Stimulated activated CD4-positive, alpha-beta T cell treated with anti-CD3 and anti-CD28 coated beads, Interleukin-2, amount 100 ng/mL, for 48 hours (primary cell): ENCODE data around the gene RPL7A.

ENCODE experiments used
- DNase-seq, 2 donors: peaks; one replicate each; pipeline ENCODE4 v3.0.0-alpha.2; 2020

Gene RPL7A

DNA sequence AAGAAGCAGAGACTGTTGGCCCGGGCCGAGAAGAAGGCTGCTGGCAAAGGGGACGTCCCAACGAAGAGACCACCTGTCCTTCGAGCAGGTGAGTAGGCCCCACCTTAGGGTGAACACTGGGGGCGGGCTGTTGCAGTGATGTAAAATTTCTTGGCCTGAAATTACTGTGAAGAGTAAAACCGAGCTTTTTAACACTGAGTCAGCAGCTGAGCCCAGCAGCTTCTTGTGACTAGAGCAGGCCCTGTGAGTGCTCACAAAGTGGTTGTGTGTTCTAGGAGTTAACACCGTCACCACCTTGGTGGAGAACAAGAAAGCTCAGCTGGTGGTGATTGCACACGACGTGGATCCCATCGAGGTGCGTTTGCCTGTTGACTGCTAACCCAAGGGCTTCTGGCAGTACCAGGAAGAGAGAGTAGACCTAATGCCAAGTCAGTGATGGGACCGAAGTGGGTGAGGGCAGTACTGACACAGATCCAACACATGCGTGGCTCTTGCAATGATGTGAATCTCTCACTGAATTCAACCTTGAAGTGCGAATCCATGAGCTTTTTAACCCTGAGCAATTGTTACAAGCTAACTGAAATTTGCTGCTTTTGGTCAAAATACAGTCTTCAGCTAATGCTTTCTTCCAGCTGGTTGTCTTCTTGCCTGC, 2.1 kb downstream of the RPL7A start:
- no peak for DNase-seq

DNA sequence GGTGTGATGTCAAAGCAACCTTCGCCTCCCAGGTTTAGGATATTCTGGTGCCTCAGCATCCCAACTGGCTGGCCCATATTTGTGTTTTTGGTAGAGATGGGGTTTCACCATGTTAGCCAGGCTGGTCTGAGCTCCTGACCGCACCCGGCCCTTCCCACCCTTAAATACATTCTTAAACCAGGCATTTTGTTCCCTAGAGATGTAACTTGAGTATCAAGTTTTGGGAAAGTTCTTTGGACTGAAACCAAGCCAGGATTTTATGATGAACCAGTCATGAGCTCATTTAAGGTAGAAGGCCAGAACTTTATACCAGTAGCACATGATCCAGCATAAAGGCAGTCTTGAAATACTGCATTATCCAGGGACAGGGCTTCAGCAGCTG, 3.5 kb downstream of the RPL7A start:
- DNase-seq, result no peak

DNA sequence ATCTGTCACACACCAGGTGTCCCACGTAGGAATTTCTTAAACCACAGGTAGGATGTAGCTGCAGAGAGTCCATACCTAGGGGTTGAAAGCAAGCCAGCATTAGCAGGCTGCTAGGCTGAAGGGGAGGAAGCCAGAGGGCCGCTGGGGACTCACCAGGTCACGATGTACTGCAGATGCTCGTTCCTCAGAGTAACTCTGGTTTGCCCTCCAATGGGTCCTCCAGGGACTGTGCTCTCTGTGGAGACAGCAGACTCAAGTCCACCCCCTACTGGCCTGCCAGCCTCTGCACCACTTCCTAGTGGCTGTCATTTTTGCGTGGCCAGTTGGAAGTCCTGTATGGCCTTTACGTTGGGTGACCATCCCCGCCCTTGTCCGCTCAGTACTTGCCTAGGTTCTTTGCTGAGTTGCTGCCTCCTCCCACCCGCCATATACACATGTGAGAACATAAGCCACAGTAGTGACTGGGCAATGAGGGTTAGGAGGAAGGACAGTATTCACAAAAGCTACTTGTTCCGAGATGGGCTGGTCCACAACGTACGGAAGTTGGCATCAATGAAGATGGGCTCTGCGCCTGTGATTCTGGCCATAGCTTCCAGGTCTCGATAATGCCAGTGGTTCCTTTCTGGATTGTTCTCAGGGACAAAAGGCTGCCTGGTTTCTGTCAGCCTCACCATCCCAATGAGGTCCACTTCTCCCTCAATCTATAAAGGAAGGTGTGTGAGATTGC, 4.1 kb downstream of the RPL7A start:
- peak in 1 of 2 donors; percentile 51 for DNase-seq

DNA sequence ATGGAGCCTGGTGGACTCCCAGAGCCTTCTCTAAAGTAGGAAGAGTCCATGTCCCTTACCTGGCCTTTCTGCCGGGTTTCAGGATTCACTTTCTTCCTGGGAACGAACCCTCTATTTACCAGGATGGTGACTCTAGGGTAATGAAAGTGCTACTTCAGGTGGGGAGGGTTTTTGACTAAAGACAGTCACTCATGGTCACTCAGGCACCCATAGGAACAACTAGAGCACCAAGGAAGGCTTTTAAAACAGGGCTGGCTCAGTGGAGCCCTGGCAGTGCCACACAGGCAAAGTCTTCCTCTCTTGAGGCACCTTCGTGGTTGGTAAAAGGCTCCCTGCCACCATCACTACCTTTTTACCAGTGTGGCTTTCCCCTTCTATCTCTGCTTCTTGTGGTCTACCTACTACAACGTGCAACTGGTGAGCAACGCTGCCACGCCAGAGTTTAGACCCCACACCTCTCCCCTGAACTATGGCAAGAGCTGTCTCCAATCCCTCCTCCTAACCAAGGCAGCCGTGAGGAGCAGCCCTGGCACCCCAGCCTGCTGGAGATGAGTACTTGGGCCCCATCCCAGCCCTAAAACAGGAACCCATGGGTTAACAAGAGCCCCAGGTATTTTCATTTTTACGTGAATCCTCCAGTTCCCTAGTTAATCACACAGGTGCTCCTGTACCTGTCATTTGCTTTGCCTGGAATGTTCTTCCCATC, 4.8 kb downstream of the RPL7A start:
- DNase-seq, result no peak

DNA sequence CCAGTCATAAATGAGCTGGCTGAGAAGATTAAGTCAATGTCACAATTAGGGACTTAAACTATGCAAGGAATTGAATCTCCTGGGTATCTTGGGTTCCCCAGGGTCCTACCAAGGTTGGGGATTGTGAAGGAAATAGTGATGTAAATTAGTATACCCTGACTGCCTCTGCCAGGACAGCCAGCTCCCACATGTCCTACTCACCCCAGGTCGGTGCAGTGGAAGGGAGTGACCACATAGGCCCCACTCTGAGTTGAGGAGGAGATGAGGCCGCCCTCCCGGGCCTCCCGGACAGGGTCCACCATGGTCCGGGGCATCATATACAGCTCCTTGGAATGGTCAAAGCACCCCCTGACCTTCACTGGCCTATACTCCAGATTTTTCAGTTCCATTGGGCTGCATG, 5.5 kb downstream of the RPL7A start:
- DNase-seq, result no peak

DNA sequence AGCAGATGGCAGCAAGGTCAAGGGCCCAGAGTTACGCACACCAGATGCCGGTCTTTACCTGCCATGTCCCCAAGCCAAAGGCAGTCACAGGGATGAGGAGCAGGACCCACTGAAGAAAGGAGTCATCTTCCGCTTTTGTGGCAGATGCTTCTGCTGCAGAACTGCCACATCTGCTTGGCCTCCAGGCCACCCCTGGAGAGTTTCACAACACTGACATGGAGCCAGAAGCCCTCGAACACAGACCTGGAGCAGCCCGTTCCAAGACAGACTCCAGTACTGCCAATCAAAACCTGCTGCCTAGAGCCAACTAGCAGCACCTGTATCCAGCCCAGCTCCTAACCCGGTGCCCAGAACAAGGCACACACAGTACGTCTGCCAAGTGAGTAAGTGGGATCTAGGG, 6.7 kb downstream of the RPL7A start:
- no peak for DNase-seq

DNA sequence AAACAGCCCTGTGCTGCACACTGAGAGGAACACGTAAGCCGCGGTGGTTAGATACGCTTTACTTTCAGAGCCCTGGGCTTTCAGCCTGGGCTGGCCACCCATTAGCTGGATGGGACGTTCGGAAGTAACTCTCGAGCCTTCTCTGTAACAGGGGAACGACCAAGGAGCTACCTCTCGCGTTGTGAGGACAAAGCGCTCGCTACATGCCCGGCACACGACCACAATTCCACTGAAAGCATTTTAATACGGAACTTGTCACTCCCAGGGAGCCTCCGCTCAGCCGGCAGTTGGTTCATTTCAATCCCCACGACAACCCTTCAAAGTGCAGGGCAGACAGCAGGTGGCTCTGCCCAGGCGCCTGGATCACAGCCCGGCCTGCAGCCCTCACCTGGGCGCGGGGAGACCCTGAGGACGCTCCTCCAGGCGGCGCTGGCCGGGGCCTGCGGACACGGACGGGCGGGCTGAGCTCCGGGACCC, 7.9 kb downstream of the RPL7A start:
- DNase-seq, result no peak

DNA sequence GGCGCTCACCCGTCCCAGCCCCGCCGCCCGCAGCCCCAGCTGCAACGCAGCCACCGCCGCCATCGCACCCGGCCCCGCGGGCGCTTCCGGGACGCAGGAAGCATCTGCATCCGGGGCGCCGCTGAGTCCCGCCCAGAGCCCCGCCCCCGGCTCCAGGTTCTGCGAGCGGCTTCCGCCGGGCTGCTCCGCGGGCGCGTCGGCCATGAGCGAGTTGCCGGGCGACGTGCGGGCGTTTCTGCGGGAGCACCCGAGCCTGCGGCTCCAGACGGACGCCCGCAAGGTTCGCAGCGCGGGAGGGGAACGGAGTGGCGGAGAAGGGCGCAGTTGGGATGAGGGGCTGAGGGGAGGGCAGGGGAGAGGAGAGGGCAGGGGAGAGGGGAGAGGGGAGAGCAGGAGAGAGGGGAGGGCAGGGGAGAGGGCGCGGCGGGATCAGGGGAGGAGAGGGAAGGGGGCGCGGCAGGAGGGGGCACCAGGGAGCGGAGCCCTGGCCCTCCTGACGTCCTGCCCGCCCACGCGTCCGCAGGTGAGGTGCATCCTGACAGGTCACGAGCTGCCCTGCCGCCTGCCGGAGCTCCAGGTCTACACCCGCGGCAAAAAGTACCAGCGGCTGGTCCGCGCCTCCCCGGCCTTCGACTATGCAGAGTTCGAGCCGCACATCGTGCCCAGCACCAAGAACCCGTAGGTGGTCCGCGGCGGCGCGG, 8.5 kb downstream of the RPL7A start, which contains the start of the genes SURF1 and SURF2:
Gene SURF1, minus strand, starts transcription at position 97 of the 701 bp plus-strand sequence. Its CDS starts 34 bp downstream, at position 63.
Gene SURF2, plus strand, starts transcription at position 160 of the 701 bp plus-strand sequence. Its CDS starts 43 bp downstream, at position 203.
- peak; percentile 89 to 92 for DNase-seq

DNA sequence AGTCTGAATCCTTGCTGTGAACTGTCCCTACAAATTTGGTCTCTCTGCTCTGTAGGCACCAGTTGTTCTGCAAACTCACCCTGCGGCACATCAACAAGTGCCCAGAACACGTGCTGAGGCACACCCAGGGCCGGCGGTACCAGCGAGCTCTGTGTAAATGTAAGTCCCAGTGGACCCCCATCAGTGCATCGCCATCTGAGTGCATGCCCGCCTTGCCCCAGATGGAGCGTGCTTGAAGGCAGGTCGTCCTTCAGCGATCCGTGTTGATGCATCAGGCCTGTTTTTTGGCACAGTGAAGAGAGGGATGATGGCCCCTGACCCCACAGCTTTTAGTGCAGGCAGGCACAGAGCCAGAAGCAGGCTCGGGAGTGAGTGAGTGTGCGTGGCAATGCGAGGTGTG, 9.6 kb downstream of the RPL7A start:
- no peak for DNase-seq

DNA sequence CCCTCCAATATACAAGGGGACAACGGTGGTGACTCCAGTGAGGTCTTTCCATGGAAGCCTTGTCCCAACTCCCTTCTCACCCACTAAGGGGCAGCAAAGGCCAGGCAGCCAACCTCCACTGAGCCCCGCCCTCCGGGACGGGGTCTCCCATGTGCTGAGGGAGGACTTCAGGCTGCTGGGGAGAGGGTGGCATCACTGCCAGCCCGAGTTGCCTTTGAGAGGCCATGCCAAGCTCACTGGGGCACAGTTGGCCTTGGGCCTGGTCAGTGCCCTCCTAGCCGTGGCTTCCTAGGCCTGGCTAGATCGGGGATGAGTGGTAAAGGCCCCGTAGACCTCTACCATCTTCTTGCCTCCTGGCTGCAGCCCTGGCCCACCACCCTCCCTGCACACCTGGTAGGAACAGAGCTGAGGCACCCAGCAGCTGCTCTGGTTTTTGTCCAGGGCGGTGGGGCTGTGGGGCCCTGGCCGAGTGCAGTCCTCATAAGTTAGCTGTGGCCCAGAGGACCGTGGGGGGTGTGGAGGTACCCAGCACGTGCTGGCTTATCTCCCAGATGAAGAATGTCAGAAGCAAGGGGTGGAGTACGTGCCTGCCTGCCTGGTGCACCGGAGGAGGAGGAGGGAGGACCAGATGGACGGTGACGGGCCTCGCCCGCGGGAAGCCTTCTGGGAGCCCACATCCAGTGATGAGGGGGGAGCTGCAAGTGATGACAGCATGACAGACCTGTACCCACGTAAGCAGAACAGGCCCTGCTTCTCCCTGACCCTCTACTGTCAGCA, 11.6 kb downstream of the RPL7A start:
- DNase-seq, result no peak

DNA sequence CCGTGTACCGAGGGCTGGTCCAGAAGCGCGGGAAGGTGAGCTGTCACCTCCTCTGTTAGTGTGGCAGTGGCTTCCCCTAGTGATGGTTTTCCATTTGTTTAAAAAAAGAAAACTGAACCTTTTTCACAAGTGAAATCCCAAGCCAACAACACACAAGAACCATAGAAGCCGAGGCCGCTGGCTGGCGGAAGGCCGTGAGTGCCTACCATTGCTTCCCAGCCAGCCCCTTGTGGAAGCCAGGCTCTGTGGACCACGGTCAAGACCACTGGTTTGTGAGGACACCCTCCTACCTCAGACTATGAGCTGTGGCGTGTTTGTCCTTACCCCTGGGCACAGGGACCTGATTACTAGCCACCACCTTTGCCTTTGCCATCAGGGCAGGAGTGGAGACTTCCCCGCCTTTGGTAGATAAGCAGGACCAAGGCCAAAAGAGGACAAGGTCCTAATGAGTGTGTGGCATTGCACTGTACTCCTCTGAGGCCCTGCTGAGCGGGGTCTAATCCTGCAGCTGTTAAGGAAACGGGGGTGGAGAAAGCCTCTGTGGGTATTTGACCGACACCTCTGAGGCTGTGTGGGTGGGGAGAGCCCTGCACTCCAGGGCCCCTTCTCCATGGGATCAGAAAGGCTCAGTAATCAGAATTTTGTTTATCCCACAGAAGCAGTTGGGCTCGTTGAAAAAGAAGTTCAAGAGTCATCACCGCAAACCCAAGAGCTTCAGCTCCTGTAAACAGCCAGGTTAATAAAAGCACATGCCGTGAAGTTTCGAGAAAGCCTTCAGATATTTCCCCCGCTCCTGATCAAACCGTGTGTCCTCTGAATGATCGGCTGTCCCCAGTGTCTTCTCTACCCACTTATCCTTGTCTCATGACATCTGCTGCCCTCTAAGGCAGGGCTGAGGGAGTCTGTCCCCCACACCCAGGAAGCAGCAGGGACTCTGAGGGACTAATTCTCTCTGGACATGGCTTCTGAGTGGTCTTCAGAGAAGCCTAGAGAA, 12.7 kb downstream of the RPL7A start:
- DNase-seq, result no peak

DNA sequence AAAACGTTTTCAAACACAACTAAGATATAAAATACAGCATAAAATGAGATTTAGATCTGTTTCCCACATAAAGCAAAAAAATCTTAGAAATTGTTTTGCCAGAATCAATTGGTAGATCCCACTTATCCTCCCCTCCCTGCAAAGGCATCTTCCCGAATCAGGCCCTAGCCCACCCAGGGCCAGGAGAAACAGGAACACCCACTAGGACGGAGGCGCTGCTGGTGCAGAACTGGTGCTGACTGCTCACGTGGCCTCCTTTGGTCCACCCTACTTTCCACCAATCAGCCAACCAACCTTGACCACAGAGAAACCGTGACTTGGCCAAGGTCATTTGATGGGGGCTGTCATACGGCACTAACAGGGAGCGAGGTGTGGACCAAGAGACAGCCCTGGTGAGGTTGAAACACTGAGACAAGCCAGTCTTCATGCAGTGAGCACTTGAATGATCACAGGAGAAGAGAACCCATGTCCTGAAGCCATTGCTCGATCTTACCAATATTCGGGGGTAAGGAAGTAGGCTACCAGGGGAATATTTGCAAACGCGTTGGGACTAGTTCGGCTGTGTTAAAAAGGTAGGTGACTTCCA, 13.6 kb downstream of the RPL7A start:
- no peak for DNase-seq

DNA sequence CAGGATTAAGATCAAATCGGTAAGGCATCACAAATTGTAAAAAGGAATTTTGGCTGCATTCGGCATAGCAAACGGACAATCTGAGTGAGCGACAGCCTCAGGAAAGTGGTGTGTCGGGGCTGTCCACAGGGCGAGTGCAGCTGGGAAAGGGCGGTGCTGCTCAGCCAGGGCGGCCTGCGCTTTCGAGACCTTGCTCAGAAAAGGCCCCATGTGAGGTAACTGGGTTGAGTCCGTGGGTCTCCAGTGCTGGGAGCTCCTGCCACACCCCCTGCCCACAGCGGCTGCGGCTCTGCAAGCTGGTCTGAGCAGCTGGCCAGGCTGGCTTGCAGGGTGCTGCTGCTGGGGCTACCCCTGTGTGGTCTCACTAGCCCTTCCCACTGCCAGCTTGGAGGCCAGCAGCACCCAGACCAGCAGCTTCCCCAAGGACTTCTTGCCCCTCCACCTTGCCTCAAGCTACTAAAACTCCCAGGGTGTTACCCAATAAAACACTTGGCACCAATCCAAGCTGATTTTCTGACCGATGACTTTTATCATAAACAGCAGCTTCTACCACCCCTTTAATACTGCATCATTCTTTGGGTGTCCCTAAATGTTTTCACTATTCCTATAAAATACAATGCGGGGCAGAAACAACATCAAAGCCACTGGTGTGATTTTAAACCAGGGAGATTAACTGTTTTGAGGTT, 14.5 kb downstream of the RPL7A start:
- DNase-seq, result no peak

DNA sequence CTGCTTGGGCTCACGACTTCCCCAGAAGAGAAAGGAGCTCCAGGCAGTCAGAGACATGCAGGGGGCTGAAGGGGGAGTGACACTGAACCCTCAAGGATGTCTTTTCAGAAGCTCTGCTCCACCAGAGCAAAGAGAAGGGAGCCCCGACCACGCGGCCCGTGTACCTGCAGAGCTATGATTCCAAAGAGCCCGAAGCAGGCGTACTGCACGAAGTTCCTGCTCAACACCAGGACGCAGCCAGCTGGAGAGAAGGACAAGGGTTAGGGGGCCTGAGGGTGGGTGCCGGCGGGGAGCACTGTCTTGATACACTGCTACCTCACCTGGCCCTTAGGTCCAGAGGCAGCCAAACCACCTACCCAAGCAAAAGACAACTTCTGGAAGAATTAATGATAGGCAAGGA, 18.4 kb downstream of the RPL7A start:
- DNase-seq, result no peak

DNA sequence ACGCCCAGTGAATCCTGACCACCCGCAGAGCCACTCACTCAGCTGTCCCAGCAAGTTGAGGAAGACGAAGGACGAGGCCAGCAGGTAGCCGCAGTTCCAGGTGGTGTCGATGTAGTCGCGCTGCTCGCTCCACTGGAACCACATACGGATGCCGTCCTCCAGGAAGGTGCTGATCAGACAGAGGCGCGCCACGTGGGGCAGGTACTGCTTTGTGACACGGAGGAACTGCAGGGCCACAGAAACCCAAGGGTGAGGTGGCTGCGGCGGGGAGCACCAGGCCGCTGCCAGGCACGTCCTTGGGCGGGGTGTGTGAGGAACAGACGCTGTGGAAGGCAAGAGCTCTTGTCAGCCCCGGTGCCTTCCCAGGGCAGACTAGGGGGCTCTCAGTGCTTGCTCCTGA, 19.2 kb downstream of the RPL7A start:
- no peak for DNase-seq

DNA sequence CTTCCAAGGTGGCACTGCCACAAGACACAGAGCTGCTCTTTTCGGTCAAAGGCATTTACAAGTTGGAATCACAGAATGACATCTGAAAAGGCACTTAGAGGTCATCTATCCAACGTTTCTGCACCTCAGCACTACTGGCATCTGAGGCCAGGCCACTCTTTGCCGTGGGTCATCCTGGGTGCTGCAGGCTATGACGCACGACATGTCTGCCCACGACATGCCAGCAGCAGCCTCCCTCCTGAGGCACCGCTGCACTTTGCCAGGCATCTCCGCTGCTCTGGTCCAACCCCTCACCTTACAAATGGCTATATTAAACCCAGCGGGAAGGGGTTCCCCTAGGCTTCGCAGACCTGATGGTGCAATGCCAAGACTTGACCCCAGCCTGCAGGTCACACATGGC, 19.8 kb downstream of the RPL7A start:
- no peak for DNase-seq

DNA sequence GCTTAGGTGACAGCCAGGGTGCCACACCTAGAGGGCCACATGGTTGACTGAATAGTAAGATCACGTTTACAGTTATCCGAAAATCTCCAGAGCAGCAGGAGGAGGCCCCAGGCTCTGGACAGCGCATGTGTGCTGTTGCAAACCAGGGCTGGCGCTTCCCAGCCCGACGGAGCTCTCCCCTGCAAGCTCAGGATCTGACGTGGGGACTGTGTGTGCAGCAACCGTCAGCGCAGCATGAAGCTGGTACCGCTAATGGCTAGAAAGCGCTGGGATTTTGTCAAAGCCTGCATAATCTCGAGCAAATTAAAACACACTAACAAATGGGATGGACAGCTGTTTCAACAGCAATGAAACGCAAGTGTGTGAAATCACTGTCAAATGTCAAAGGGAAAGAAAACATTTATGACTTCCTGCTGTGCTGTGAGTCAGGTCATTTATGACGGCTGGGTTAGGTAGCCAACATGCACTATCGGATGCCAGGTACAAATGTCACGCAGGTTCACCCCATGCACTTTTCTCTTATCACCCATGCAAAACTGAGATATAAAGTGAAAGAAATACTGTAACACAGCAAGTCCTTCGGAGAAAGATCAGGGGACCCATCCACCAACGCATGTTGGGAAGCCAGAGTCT, 20.3 kb downstream of the RPL7A start:
- no peak for DNase-seq

DNA sequence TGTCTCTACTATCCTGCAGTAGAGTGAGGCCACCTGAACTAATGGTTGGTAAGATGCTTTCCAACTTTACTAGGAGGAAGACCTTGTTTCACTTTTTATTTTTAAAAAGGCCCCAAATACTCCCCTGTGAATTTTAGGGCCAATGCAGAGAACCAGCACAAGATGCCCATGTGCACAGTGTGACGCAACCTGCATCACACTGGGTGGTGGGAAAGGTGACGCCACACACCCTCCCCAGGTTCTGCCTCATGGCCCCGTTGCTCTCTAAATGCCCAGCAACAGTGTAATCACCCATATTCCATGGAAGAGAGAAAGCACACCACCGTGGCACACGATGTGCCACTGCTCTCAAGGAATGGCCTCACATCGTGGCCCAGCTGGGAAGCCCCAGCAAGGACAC, 21.4 kb downstream of the RPL7A start:
- no peak for DNase-seq

DNA sequence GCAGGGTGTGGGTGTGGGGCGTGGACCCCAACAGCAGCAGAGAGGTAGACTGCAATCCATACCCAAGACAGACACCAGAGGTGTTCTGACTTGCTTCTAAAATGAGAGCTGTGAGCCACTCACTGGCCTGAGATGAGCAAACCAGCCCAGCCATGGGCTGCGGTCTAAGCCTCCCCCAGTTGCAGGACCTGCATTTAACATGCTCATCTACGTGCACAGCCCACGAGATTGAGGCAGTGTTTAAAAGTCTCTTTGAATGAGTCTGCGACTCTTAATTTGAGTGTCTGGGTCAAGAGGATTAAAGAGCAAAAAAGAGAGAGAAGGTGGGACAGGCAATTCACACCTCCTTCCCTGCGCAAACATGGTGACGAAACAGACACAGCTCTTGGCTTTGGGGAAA, 21.9 kb downstream of the RPL7A start:
- no peak for DNase-seq

DNA sequence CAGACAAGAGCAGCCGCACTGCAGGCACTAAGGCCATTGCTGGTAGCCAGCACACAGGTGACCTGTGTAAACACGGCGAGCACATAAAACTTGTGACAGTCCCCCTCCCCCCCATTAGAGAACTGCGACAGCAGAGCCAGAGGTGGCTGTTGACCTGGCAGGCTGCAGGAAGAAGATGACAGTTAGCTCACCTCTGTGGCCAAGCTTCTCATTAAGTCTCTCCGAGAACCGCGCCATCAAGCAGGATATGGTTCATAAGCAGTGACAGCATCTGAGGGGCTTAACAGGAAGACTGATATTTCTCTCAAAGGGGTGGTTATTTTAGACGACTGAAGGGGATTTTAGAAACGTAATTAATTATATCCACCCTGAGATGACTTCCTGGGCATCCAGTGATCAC, 22.7 kb downstream of the RPL7A start:
- no peak for DNase-seq
